Measurements from ENCODE around the gene GRIP1.
"Not testable (repeated sequence)": the region's sequence is repeated elsewhere in the genome, so short reads cannot be mapped to it uniquely, and the experiment has no call there.

Gene GRIP1

DNA sequence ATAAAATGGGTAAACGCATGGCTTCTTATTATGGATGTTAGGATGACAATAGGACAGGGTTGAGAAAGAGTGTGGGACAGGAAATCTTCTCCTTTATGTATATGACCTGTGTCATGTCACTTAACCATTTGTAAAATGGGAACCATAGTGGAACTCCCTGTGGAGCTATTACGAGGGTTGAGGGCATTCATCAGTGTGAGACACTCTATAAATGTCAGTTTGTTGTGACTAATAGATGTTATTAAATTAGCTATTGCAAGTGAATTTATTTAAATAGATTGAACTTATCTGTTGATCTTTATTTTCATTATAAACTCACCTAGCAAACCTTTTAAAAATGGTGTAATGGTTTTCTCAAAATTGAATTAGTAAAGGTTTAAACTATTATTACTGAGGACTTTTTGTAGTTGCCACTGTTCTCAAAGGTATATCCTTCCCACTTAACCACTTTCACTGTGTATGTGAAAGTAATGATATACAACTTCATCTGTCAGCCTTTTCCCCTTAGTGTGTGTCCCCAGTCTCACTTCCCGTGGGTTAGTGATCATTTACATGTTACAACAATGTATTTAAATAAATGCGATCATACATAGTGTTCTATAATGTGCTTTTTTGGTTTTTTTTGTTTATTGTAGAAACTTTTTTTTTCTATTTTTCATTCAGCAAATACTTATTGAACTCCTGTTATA, 359.5 kb downstream of the GRIP1 start:
- no peak overlapping the region for H3K27ac ChIP-seq
- no peak for TF ChIP-seq ZFX (IDR thresholded peaks at IDR 0.05; ENCODE audit: borderline replicate concordance)

DNA sequence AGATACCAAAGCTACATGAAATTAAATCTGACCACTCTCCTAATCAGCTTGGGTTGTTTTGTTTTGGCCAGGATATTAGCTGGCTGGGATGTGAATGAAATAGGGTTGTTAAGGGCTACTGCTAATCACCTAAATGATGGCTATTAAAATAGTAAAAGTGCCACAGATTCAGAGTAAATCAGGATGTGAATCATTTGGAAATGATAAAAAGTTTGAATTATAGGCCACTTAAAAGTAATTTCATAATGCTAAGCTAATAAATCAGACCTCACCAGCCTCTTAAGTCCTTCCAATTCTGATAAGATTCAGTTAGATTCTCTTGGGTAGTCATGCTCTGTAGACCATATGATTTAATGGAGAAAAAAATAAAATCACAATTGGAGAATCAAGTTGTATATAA, 364.6 kb downstream of the GRIP1 start:
- H3K27ac ChIP-seq: no peak overlapping the region
- TF ChIP-seq ZFX (IDR thresholded peaks at IDR 0.05; ENCODE audit: borderline replicate concordance): no peak
- TF ChIP-seq, protein P1, sequence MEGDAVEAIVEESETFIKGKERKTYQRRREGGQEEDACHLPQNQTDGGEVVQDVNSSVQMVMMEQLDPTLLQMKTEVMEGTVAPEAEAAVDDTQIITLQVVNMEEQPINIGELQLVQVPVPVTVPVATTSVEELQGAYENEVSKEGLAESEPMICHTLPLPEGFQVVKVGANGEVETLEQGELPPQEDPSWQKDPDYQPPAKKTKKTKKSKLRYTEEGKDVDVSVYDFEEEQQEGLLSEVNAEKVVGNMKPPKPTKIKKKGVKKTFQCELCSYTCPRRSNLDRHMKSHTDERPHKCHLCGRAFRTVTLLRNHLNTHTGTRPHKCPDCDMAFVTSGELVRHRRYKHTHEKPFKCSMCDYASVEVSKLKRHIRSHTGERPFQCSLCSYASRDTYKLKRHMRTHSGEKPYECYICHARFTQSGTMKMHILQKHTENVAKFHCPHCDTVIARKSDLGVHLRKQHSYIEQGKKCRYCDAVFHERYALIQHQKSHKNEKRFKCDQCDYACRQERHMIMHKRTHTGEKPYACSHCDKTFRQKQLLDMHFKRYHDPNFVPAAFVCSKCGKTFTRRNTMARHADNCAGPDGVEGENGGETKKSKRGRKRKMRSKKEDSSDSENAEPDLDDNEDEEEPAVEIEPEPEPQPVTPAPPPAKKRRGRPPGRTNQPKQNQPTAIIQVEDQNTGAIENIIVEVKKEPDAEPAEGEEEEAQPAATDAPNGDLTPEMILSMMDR (IDR thresholded peaks at IDR 0.05): no peak

DNA sequence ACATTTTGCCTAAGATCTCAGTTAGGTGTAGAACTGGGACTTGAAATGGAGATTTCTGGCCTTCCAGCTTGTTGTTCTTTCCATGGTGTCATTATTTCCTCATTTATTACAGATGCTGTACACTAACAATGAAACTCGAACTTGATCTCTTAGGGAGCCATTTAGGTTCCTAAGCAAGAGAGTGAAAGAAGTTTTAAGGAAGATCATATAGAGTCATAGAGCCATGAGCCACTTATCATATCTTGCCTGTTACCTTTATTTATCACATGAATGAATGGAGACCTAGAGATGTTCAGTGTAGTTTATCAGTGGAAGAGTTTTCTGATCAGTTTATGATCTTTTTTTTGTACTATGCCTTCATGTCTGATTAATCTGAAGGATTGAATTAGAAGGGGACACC, 366.7 kb downstream of the GRIP1 start:
- H3K27ac ChIP-seq: no peak overlapping the region
- no peak for TF ChIP-seq ZFX (IDR thresholded peaks at IDR 0.05; ENCODE audit: borderline replicate concordance)
- TF ChIP-seq, protein P1 (IDR thresholded peaks at IDR 0.05): no peak

DNA sequence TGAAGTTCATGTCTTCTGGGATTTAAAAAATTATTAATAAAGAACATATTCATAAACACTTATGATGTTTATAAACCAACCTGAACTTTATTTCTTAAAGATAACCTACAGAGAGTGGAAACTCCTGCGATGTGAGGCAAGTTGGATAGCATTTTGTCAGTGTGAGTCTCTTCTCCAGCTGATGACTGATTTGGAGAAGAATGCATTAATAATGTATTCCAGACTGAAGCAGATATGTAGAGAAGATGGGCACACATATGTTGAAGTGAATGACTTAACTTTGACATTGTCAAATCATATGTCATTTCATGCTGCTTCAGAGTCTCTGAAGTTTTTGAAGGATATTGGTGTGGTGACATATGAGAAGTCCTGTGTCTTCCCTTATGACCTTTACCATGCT, 369.3 kb downstream of the GRIP1 start:
- TF ChIP-seq, protein P1 (IDR thresholded peaks at IDR 0.05): no peak
- no peak for TF ChIP-seq ZFX (IDR thresholded peaks at IDR 0.05; ENCODE audit: borderline replicate concordance)
- H3K27ac ChIP-seq: no peak overlapping the region

DNA sequence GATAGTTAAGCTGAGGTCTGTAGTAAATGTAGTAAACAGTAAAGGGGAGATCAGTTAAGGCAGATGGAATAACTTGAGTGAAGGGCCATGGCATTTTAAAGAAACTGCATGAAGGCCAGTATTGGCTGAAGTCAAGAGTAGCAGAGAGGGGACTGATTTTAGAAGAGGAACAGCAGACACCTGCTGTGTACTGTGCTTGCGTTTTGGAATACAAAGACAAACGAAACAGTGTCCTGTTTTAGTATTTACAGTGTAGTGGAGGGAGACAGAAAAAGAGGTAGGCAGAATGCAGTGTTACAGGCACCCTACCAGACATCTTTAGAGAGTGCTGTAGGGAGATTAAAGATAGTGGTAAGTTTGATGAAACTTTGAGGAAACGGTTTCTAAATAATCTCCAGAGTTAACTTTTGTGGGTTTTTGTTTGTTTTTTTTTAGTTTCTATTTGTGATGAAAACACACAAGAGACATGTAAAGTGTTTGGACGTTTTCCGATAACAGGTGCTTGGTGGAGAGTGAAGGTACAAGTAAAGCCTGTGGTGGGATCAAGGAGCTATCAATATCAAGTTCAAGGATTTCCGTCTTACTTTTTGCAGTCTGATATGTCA, 374.5 kb downstream of the GRIP1 start:
- TF ChIP-seq, protein P1 (IDR thresholded peaks at IDR 0.05): no peak
- no peak for TF ChIP-seq ZFX (IDR thresholded peaks at IDR 0.05; ENCODE audit: borderline replicate concordance)
- no peak overlapping the region for H3K27ac ChIP-seq

DNA sequence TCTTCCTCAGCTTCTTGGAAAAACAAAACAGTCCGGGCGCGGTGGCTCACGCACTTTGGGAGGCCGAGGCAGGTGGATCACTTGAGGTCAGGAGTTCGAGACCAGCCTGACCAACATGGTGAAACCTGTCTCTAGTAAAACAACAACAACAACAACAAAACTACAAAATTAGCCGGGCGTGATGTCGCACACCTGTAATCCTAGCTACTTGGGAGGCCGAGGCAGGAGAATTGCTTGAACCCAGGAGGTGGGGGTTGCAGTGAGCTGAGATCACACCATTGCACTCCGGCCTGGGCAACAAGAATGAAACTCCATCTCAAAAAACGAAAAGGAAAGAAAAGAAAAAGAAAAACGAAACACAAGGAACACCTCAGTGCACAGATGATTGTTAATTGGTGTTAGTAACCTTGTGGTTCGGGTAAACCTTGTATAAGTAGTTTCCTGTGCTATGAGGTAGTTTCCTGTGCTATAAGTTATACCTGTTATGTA, 375.5 kb downstream of the GRIP1 start:
- not testable (repeated sequence) for H3K27ac ChIP-seq

DNA sequence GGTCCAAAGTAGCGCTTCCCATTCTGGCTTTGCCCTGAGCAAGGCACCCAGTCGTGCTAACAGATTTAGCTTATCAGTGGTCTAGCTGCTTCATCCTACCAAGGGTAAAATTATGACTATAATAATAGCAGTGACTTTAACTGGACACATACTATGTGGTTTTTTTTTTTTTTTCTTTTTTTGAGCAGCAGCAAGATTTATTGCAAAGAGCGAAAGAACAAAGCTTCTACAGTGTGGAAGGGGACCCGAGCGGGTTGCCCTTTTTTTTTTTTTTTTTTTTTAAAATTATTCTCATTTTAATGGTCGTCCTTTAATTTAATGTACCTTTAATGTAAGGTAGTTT, 376.1 kb downstream of the GRIP1 start:
- peak overlapping the region; percentile 17; the same call in 1 of the 2 replicates for H3K27ac ChIP-seq
- TF ChIP-seq ZFX (IDR thresholded peaks at IDR 0.05; ENCODE audit: borderline replicate concordance): no peak
- TF ChIP-seq, protein P1 (IDR thresholded peaks at IDR 0.05): no peak

DNA sequence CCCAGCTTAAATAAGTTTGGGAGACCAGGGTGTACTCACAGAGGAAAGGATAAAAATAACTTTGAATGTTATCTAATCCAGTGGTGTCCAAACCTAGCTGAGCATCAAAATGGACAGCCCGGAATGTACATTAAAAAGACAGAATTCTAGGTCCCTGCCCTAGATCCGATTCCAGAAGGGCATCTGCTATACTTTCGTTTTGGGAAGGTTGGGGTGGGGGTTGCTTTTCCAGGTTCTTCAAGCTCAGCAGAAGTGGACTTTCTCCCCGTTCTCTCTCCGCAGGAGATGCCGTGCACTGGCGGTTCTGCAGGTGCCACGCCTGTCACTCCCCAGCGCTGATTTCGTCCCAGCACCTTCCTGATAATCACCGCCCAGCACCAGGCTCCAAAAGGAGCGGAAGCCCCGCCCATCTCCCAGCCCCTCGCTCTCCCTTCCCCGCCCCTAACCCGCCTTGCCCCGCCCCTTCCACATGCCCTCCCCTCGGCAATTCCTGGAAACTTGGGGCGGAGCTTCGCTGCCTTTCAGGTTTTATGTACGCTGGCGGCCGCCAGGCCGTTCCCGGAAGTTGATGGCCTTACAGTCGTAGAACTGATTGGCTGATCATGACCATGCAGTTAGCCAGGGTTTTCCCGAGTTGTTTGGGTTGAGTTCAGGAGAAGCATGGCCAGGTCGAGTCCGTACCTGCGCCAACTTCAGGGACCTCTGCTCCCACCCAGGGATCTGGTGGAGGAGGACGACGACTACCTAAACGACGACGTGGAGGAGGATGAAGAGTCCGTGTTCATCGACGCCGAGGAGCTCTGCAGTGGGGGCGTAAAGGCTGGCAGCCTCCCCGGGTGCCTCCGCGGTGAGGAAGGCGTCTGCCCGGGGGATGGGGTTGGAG, 376.7 kb downstream of the GRIP1 start, which contains the start of gene HELB:
Gene HELB (plus strand): TSS at position 550 of the 883 bp plus-strand sequence. CDS start 111 bp downstream, at position 661.
- peak within 1 kb of the TSS; percentile 17; the same call in 1 of the 2 replicates for H3K27ac ChIP-seq
- no peak for TF ChIP-seq ZFX (IDR thresholded peaks at IDR 0.05; ENCODE audit: borderline replicate concordance)
- TF ChIP-seq, protein P1 (IDR thresholded peaks at IDR 0.05): no peak

All from 22Rv1 (cell line).